GM10847 (cell line): Measurements from ENCODE around the gene FSD1.

Experiments
- POLR2A ChIP-seq: IDR thresholded peaks from 2 replicates; pipeline ENCODE4 v1.6.1; 2011; ENCODE audit not compliant: insufficient read length; ENCODE audit errors: extremely low read depth

The FSD1 gene

DNA sequence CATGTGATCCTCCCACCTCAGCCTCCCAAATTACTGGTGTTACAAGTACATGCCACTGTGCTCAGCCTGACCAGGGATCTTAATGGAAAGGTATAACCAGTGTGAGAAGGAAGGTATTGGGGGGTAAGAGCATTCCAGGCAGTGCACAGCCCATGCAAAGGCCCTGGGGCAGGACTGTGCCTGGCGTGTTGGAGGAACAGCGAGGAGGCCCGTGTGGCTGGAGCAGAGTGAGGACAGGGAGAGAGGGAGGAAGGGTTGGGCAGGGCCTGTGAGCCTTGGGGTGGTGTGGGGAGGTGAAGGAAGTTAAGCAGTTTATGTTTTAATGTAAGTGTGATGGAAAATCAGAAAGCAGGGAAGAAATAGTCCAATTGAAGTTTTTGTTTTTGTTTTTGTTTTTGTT is 3.8 kb upstream of the FSD1 start:
- no peak for TF ChIP-seq POLR2A

DNA sequence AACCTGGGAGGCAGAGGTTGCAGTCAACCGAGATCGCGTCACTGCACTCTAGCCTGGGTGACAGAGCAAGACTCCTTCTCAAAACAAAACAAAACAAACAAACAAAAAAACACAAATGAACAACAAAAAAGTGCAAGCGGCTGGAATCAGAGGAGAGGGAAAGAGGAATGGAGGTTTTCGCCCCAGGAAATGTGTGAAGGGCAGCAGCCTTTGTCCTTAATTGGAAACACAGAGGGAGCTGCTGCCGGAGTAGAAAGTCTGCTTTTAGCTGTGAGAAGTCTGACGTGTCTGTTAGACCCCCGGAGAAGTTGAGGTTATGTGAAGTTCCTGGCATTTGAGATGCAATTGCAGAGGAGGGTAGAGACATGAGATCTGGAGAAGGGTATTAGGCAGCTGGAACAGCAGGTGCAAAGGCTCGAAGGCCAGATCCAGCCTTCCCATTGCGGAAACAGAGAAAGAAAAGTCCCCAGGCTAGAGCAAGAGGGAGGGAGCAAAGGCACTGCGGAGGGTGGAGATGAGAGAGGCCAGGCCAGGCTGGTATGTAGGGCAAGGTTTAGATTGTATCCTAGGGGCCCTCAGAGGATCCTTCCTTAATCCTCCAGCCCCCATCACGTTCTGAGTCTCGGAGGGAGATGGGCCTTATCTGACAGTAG is 2.7 kb upstream of the FSD1 start:
- no peak for TF ChIP-seq POLR2A

DNA sequence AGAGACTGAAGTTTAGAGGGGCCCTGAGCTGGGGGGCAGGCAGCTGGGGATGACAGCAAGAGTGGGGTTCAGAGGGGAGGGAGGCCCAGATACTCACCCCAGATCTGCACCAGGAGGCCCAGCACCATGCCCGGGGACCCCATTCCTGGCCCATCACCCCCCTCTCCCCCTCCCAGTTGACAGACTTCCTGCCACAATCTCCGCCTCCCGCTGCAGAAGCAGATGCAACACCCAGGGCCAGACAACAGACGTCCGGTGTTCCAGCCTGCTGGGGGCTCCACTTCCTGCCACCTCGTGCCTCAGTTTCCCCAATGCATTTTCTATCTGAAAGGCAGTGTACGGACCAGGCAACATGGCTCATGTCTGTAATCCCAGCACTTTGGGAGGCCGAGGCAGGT is 2.2 kb upstream of the FSD1 start, which contains the start of gene TMIGD2:
TMIGD2 (minus strand) TSS at position 147 of the 398 bp plus-strand sequence; CDS start at position 143, 4 bp downstream.
- no peak for TF ChIP-seq POLR2A

DNA sequence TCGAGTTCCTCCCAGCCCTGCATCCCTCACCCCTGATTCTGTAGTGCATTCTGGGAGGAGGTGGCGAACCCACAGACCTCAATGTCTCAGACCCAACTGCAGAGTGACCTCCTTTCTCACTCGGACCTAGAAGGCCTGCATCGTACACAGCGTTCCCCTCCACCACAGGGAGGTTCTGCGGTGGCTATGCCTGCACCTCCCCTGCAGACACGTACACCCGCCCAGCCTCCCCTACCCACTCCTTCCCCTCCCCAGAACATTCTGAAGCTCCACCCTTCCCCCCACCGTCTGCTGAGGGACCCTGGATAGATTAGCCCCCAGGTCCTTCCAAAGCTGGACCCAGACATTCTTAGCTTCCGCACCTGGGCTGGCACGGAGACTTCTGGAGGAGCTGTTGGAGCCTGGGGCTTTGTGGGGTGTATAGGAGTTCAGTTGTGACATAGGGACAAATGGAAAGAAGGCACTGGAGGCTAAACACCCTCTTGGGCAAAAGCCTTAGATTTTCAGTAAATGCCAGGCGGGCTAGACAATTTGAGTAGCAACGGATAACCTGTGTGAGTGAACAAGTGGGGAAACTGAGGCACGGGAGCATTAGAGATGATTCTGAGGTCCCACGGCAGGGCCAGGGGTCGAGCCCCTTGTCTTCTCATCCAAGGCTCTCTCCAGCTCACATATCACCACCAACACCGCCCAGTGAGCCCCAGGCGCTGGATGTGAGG is 420 bp upstream of the FSD1 start:
- TF ChIP-seq POLR2A = no peak

DNA sequence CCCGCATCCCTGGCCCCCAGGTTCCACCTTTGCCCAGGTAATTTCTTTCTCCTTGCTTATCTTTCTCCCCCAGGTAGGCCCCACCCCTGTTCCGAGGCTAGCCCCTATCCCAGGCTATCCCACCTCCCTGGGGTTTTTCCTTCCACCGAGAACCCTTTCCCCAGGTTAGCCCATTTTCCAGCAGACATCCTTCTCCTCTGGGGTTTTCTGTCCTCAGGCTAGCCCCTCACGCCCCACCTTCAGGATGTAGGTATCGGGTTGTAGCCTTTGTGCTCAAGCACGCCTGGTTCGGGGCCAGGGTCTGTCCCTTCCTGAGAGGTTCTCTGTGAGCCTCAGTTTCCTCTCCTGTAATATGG is 837 bp downstream of the FSD1 start:
- no peak for TF ChIP-seq POLR2A

DNA sequence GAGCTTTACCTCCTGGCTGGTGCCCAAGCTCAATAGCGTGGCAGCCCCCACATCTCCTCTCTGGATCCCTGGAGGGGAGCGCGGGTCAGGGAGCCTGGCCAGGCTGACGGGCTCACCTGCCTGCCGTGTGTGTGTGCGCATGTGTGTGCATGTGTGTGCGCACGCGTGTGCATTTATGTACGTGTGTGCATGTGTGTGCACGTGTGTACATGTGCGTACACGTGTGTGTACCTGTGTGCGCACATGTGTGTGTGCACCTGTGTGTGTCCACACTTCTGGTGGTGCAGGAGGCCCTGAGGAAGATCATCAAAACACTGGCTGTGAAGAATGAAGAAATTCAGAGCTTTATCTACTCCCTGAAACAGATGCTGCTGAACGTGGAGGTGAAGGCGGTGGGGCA is 1.3 kb downstream of the FSD1 start:
- TF ChIP-seq POLR2A = no peak

DNA sequence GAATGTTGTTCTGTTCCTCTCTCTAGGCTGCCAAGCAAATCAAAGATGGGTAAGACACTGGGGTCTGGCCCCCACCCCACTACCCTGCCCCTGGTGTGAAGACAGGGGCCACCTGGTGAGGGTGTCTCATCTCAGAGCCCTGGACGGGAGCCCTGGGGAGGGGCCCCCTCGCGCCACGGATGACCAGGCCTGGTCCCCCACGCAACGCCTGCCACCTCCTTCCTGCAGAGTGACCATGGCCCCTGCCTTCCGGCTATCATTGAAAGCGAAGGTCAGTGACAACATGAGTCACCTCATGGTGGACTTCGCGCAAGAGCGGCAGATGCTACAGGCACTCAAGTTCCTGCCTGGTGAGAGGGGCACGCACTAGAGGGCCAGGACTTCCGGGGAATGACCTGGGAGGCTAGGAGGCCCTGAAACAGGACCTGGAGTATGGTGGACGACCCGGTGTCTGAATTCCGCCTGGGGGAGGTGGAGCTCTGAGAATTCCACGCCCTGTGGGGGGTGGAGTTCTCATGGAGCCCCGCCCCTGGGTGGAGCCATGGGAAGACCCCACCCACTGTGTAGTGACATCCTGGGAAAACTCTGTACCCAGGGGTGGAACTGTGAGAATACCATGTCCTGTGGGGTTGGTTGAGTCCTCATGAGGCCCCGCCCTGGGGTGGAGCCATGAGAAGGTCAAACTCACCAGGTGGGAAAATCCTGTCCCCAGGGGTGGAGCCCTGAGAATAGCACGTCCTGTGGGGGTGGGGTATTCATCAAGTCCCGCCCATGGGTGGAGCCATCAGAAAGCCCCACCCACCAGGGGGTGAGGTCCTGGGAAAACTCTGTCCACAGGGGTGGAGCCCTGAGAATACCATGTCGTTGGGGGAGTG is 6.1 kb downstream of the FSD1 start:
- TF ChIP-seq POLR2A = no peak

DNA sequence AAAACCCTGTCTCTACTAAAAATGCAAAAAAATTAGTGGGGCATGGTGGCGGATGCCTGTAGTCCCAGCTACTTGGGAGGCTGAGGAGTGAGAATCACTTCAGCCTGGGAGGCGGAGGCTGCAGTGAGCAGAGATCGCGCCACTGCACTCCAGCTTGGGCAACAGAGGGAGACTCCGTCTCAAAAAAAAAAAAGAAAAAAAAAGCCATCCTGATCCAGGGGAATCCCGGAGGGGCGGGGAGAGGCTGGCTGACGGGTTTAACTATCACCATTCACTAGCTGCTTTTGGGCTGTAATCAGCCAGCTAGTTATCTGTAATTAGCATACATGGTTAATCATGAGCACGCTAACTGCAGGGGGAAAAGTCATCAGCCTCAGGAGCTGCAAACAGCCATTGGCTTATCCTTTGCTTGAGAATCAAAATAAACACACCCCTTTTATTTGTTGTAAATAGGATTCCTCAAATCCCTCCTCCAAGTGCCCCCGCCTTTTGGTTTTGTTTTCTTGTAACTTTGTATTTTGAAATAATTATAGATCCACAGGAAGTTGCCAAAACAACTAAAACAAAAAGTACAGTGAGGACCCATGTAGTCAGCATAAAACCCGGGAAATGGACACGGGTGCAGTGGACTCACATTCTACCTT is 9.6 kb downstream of the FSD1 start:
- no peak for TF ChIP-seq POLR2A

DNA sequence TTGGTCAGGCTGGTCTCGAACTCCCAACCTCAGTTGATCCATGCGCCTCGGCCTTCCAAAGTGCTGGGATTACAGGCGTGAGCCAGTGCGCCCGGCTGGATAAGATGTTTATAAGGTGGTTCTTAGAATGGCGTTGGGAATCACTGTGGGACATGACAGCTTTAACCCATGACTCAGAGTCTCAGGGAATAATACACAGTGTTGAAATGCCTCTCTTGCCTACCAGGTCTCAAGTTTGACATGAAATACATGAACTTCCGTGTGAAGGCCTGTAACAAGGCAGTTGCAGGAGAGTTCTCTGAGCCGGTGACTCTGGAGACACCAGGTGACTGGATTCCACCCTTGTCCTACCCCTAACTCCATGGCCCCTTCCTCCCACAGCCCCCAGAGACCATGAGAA is 12.6 kb downstream of the FSD1 start:
- no peak for TF ChIP-seq POLR2A

DNA sequence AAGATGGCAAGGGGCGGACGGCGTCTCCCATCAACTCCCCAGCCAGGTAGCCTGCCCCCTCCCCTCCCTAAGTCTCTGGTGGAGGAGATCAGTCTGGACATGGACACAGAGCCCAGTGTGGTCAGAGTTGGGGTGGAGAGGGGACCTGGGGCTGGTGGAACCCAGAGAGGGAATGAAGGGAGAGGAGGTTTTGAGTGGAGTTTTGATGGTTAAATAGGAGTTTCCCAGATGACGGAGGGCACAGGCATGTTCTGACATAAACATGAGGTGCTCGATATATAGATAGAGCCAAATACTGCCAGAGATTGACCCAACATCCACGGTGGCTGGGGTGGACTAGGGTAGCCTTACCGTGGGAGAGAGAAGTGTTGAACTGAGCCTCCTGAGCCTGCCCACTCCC is 14.1 kb downstream of the FSD1 start:
- no peak for TF ChIP-seq POLR2A

DNA sequence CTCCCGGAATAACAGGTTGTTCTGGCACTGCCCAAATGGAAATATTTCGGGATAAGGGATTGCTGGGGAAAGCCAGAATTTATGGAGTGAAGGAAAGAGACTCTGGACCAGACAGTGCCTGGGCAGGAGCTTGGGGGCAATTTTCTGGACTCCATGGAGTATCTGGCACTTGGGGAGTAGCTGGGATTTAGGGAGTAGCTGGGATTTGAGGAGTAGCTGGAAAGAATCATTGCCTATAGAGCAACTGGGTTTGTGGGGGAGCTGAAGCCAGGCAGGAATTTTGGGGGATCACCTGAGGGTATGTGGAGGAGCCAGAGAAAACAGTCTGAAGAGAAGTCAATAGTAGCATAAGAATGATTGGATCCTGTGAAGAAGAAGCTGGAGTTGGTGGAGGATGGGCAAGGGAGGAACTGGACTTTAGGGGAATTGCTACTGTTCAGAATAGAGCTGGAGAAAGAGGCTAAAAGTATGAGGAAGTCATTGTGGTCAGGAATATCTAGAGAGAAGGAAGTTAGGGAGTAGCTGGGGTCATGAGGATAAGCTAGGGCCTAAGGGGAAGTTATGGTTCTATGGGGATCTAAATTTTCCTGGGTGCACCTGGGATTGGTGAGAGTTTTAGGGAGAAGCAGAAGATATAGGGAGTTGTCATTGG is 14.8 kb downstream of the FSD1 start:
- TF ChIP-seq POLR2A = no peak

DNA sequence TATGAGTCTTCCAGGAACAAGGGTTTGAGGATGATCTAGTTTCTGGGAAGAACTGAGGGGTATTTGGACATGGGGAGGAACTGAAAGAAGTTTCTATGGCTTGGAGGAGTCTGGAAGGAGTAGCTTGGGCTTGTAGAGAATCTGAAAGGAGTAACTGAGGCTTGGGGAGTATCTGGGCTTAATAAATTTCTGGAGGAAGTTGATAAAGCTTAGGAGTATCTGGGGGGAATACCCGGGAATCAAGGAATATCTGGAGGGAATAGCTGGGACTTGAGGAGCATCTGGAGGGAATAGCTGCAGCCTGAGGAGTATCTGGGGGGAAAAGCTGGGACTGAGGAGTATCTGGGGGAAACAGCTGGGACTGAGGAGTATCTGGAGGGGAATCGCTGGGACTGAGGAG is 16.0 kb downstream of the FSD1 start:
- no peak for TF ChIP-seq POLR2A

DNA sequence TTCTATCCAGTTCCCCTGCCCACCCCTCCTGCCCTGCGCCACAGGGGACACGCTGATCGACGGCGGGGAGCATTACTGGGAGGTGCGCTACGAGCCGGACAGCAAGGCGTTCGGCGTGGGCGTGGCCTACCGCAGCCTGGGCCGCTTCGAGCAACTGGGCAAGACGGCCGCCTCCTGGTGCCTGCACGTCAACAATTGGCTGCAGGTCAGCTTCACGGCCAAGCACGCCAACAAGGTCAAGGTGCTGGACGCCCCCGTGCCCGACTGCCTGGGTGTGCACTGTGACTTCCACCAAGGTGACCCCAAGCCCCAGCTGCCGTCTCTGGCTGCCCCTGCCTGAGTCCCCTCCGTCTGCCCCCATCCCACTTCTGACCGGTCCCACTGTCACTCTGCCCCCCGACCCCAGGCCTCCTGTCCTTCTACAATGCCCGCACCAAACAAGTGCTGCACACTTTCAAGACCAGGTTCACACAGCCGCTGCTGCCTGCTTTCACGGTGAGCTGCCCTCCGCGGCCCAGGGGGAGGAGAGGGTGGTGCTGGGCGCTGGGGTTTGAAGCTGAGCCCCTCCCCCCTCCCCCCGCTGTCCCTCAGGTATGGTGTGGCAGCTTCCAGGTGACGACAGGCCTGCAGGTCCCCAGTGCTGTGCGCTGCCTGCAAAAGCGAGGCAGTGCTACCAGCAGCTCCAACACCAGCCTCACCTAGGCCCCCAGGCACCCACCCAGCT is 18.7 kb downstream of the FSD1 start:
- TF ChIP-seq POLR2A = no peak

DNA sequence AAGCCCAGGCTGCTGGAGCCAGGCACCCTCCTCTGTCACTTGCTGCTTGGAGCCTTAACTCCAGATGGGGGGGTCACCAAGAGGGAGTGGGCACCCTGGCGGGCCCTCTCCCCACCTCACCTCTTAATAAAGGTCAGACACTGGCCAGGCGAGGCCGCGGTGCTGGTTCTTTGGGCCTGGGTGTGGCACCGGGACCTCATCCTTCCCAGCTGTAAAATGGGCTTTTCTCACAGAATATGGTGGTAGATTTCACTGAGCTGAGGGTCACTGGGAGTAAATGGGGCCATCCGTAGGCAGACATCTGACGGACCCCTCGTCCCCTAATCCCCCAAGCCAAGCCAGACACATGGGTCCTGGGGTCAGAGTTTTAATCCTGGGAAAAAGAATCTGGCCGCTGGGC is 19.3 kb downstream of the FSD1 start:
- no peak for TF ChIP-seq POLR2A
